PFSK-1 (cell line): ENCODE measurements around the gene CBY2.

Experiments
- POLR2AphosphoS5 ChIP-seq: IDR thresholded peaks from 2 replicates; pipeline ENCODE4 v1.6.1; 2012; ENCODE audit warnings: low read depth, mild to moderate bottlenecking, control low read depth, low read length, moderate library complexity
- TAF1 ChIP-seq: IDR thresholded peaks from 2 replicates; pipeline ENCODE4 v1.6.1; 2012; ENCODE audit warnings: low read length, control low read depth, borderline replicate concordance; ENCODE audit not compliant: insufficient read depth
- TF ChIP-seq, protein P1 (sequence below), 2 experiments: IDR thresholded peaks; 2 replicates each; pipeline versions ENCODE4 v1.6.1 to v1.8.0; 2011 to 2012; ENCODE audit warnings: low read depth in 2 of 2, low read length in 2 of 2, control low read depth in 1 of 2, inconsistent platforms in 1 of 2, mild to moderate bottlenecking in 1 of 2, moderate library complexity in 1 of 2; ENCODE audit not compliant: insufficient read depth in 1 of 2

DNA sequence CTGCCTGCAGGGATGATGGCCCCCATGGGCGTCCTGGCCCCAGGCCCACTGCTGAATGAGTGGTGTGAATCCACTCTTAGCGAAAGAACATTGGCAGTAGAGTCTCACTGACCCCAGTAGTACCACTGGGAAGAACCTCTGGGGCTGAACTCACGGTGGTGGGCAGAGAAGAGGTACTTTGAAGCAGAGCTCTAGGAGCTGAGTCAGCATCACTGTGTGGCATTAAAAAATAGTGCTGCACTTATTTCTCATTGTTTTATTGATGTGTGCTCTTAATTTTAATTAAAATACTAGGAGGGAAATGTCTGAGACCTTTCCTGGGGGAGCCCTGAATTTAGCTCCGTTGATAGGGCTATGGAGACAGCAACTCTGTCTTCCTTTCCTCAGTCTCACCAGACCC, 61.3 kb downstream of the CBY2 start:
- TF ChIP-seq POLR2AphosphoS5 (no peak), TAF1 (no peak)
- TF ChIP-seq, protein P1, sequence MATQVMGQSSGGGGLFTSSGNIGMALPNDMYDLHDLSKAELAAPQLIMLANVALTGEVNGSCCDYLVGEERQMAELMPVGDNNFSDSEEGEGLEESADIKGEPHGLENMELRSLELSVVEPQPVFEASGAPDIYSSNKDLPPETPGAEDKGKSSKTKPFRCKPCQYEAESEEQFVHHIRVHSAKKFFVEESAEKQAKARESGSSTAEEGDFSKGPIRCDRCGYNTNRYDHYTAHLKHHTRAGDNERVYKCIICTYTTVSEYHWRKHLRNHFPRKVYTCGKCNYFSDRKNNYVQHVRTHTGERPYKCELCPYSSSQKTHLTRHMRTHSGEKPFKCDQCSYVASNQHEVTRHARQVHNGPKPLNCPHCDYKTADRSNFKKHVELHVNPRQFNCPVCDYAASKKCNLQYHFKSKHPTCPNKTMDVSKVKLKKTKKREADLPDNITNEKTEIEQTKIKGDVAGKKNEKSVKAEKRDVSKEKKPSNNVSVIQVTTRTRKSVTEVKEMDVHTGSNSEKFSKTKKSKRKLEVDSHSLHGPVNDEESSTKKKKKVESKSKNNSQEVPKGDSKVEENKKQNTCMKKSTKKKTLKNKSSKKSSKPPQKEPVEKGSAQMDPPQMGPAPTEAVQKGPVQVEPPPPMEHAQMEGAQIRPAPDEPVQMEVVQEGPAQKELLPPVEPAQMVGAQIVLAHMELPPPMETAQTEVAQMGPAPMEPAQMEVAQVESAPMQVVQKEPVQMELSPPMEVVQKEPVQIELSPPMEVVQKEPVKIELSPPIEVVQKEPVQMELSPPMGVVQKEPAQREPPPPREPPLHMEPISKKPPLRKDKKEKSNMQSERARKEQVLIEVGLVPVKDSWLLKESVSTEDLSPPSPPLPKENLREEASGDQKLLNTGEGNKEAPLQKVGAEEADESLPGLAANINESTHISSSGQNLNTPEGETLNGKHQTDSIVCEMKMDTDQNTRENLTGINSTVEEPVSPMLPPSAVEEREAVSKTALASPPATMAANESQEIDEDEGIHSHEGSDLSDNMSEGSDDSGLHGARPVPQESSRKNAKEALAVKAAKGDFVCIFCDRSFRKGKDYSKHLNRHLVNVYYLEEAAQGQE (IDR thresholded peaks at IDR 0.05; ENCODE audit: insufficient read depth in 1 of 2, low read depth in 2 of 2, low read length in 2 of 2), result no peak
